Endothelial cell of umbilical vein (primary cell): ENCODE measurements around the gene CWC27. TPM values are rescaled to one million over a fixed set of nuclear protein-coding genes. Genes with fewer than 3 reads are reported as not detected.

Experiments used
- BruUV-seq: library from RNA; stranded (reverse); fragments of 400-500 nt; replicated peaks from 2 replicates; lab custom pipeline; 2021; lab: Mats Ljungman, UMichigan
- CTCF ChIA-PET: fragments of 300-600, 350-600 bp; sonication (Branson Sonifier 250); formaldehyde crosslinking; loops from one replicate; lab custom pipeline; 2021; ENCODE audit warnings: antibody characterized with exemption, inconsistent platforms; lab: Charles Lee
- POLR2A ChIA-PET: fragments of 300-600, 350-600 bp; sonication (Branson Sonifier 250); formaldehyde crosslinking; loops from one replicate; lab custom pipeline; 2021; ENCODE audit warnings: antibody characterized with exemption, inconsistent platforms; lab: Charles Lee
- DNase-seq: peaks from one replicate; pipeline ENCODE4 v3.0.0-alpha.2; 2011; ENCODE audit warnings: low read depth, low spot score
- FAIRE-seq: peaks from 2 replicates; lab custom pipeline; 2011; peaks lifted over from hg19 to GRCh38; lab: Jason Lieb, UNC
- H2AFZ ChIP-seq: 2 replicates; pipeline ENCODE4 v1.6.0; 2012; ENCODE audit warnings: low read depth, low read length, control low read depth, inconsistent platforms
- H3K27ac ChIP-seq: 2 replicates; pipeline ENCODE4 v1.5.1; 2011; ENCODE audit warnings: low read depth, mild to moderate bottlenecking, control low read depth, low read length, moderate library complexity; ENCODE audit not compliant: insufficient read depth
- H3K27me3 ChIP-seq, 2 experiments: 2 replicates each; pipeline versions ENCODE4 v1.6.0 to v1.6.1; 2011; ENCODE audit warnings: low read length in 2 of 2, mixed read lengths in 1 of 2; ENCODE audit not compliant: control insufficient read depth in 2 of 2, insufficient read depth in 2 of 2
- H3K36me3 ChIP-seq, 2 experiments: 2 replicates in 1 of 2; 3 replicates in 1 of 2; pipeline ENCODE4 v1.5.1; 2011; ENCODE audit warnings: low read length in 2 of 2, mild to moderate bottlenecking in 1 of 2, moderate library complexity in 1 of 2; ENCODE audit not compliant: control insufficient read depth in 2 of 2, insufficient read depth in 2 of 2; ENCODE audit errors: extremely low read depth in 1 of 2
- H3K4me1 ChIP-seq: 3 replicates; pipeline ENCODE4 v1.5.1; 2011; ENCODE audit warnings: mild to moderate bottlenecking, low read length; ENCODE audit not compliant: control insufficient read depth, insufficient read depth; ENCODE audit errors: extremely low read depth
- H3K4me2 ChIP-seq: 2 replicates; pipeline ENCODE4 v1.6.1; 2011; ENCODE audit warnings: low read length, control low read depth, mixed read lengths; ENCODE audit not compliant: insufficient read depth
- H3K4me3 ChIP-seq, 3 experiments: fragments of 200-600 bp in 1 of 3; sonication (generic), shearing (Covaris generic) in 1 of 3; replicated peaks in 1 of 3; 2 replicates each; pipeline ENCODE4 v1.5.1; 2011 to 2016; ENCODE audit warnings: control low read depth in 3 of 3, low read length in 3 of 3, mild to moderate bottlenecking in 2 of 3, inconsistent platforms in 1 of 3, low read depth in 1 of 3, moderate library complexity in 1 of 3; ENCODE audit not compliant: insufficient read depth in 1 of 3
- H3K79me2 ChIP-seq: 2 replicates; pipeline ENCODE4 v1.6.0; 2012; ENCODE audit warnings: low read length, inconsistent platforms; ENCODE audit not compliant: control insufficient read depth, insufficient read depth
- H3K9ac ChIP-seq: replicated peaks from 2 replicates; pipeline ENCODE3; 2011; ENCODE audit warnings: low read length, control low read depth; ENCODE audit not compliant: insufficient read depth; ENCODE audit errors: extremely low read depth
- H3K9me1 ChIP-seq: replicated peaks from 3 replicates; pipeline ENCODE4 v1.6.0; 2011; ENCODE audit warnings: mild to moderate bottlenecking, low read length; ENCODE audit not compliant: control insufficient read depth, insufficient read depth; ENCODE audit errors: extremely low read depth
- H3K9me3 ChIP-seq: replicated peaks from 2 replicates; pipeline ENCODE4 v1.5.1; 2012; ENCODE audit warnings: low read length, inconsistent platforms; ENCODE audit not compliant: control insufficient read depth, insufficient read depth
- H4K20me1 ChIP-seq: replicated peaks from 2 replicates; pipeline ENCODE3; 2011; ENCODE audit warnings: mild to moderate bottlenecking, low read length; ENCODE audit not compliant: control insufficient read depth, insufficient read depth; ENCODE audit errors: extremely low read depth
- EZH2 ChIP-seq: IDR thresholded peaks from 2 replicates; pipeline ENCODE4 v1.6.1; 2012; ENCODE audit warnings: borderline replicate concordance, low read depth, mild to moderate bottlenecking, moderate library complexity, low read length, inconsistent platforms; ENCODE audit not compliant: severe bottlenecking
- FOS ChIP-seq: IDR thresholded peaks from 2 replicates; pipeline ENCODE4 v1.6.1; 2011; ENCODE audit warnings: mild to moderate bottlenecking, low read length, moderate library complexity, borderline replicate concordance; ENCODE audit not compliant: insufficient read depth
- GATA2 ChIP-seq: IDR thresholded peaks from 2 replicates; pipeline ENCODE4 v1.7.0; 2011; ENCODE audit warnings: low read depth, mild to moderate bottlenecking, moderate library complexity, mixed read lengths, low read length; ENCODE audit not compliant: insufficient read length, insufficient read depth
- JUN ChIP-seq: IDR thresholded peaks from 2 replicates; pipeline ENCODE4 v1.6.1; 2011; ENCODE audit warnings: borderline replicate concordance, low read depth; ENCODE audit not compliant: insufficient read length, insufficient read depth
- MYC ChIP-seq: IDR thresholded peaks from one replicate; pipeline ENCODE4 v1.6.1; 2011; ENCODE audit warnings: mild to moderate bottlenecking, low read depth, low read length
- POLR2A ChIP-seq: IDR thresholded peaks from 2 replicates; pipeline ENCODE4 v1.6.1; 2012; ENCODE audit warnings: low read depth, mild to moderate bottlenecking, control low read depth, low read length
- POLR2AphosphoS5 ChIP-seq: IDR thresholded peaks from 2 replicates; pipeline ENCODE4 v1.6.1; 2012; ENCODE audit warnings: low read depth, mild to moderate bottlenecking, control low read depth, low read length, moderate library complexity; ENCODE audit not compliant: insufficient read depth
- dilution Hi-C: fragments of 300-500 bp; cut with MboI; formaldehyde crosslinking; loops from one replicate; pipeline ENCODE4 v1.15.0; 2019; ENCODE audit warnings: low sequenced_read_pairs; ENCODE audit not compliant: extremely low pct_ligation_motif_present
- intact Hi-C: fragments of 100-400 bp; cut with micrococcal nuclease; formaldehyde crosslinking; loops from one replicate; pipeline ENCODE4 v1.10.0; 2022
- polyA plus RNA-seq, 4 experiments: library from polyadenylated mRNA; depleted of rRNA in 3 of 4; stranded (reverse) in 3 of 4; unstranded in 1 of 4; fragments of >200 nt; gene quantifications; 2 replicates each; pipeline versions ENCODE4 v1.2.1 to v1.2.3, GENCODE V29; 2011 to 2012; ENCODE audit warnings: missing spikeins in 1 of 4
- total RNA-seq: library from RNA; stranded (reverse); gene quantifications from 2 replicates; pipeline ENCODE4 v1.2.3, GENCODE V29; 2021
- TF ChIP-seq, protein P1 (sequence below), 2 donors: IDR thresholded peaks; 1 replicate in 1 of 2; 2 replicates in 1 of 2; pipeline ENCODE4 v1.5.1; 2011; ENCODE audit warnings: low read length in 2 of 2, mild to moderate bottlenecking in 2 of 2, moderate library complexity in 2 of 2, control low read depth in 1 of 2, inconsistent platforms in 1 of 2, low read depth in 1 of 2; ENCODE audit not compliant: insufficient read depth in 1 of 2; ENCODE audit errors: extremely low read depth in 1 of 2
- TF ChIP-seq, protein P2 (sequence below): IDR thresholded peaks from 2 replicates; pipeline ENCODE4 v1.6.1; 2011; ENCODE audit not compliant: insufficient read depth, insufficient read length

Gene CWC27
- total and polyA plus RNA-seq, 2 donors (not counting 3 experiments of a cell fraction or from before 2014, with no cell fraction given), result 11.9 to 23.8 TPM

DNA sequence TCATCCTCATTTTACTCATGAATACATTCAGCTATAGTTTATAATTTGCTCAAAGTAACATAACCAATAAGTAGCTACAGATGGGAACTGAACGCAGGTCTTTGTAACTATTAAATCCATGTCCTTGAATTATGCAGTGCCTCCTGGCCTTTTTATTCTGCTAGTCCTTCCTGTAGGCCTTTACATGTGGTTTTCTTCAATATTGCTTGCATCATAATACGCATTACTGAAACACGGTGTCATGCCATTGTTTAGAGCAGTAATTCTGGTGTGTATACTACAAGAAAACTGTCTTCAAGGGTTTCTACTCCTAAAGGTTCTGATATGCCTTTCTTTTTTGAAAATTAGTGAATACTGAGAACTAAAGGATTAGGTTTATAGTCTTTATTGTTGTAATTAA lies 20.7 kb downstream of the CWC27 start:
- DNase-seq (no peak), FAIRE-seq (no peak)
- POLR2A ChIA-PET, result no interaction called here

More for the DNA sequence above, 20.7 kb downstream of the CWC27 start:
- intact Hi-C loops, result loop anchor here (5.0 kb wide), 1 partner anchor 1398 kb away; no protein-coding TSS in a partner anchor
- Histone ChIP-seq H3K9me1 (no peaks in the 10 kb centered on the region), H3K79me2 (no peaks in the 10 kb centered on the region), H3K27me3 (no peaks in the 10 kb centered on the region), H4K20me1 (no peaks in the 10 kb centered on the region), H3K9me3 (no peaks in the 10 kb centered on the region), H2AFZ (no peak overlapping the region), H3K4me3 (no peak overlapping the region), H3K36me3 (peaks cover 2 to 3% of the 10 kb centered on the region in 2 experiments), H3K4me2 (no peak overlapping the region), H3K27ac (no peak overlapping the region), H3K9ac (no peak overlapping the region), H3K4me1 (peaks cover 29% of the 10 kb centered on the region)
- CTCF ChIA-PET, result interaction anchor here (1.0 to 1.5 kb wide), 2 partner anchors 692 to 694 kb away, joined by 3 read pairs; partner anchors contain the start of gene ADAMTS6
- TF ChIP-seq, protein P1, sequence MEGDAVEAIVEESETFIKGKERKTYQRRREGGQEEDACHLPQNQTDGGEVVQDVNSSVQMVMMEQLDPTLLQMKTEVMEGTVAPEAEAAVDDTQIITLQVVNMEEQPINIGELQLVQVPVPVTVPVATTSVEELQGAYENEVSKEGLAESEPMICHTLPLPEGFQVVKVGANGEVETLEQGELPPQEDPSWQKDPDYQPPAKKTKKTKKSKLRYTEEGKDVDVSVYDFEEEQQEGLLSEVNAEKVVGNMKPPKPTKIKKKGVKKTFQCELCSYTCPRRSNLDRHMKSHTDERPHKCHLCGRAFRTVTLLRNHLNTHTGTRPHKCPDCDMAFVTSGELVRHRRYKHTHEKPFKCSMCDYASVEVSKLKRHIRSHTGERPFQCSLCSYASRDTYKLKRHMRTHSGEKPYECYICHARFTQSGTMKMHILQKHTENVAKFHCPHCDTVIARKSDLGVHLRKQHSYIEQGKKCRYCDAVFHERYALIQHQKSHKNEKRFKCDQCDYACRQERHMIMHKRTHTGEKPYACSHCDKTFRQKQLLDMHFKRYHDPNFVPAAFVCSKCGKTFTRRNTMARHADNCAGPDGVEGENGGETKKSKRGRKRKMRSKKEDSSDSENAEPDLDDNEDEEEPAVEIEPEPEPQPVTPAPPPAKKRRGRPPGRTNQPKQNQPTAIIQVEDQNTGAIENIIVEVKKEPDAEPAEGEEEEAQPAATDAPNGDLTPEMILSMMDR (IDR thresholded peaks at IDR 0.05; ENCODE audit: extremely low read depth in 1 of 2, insufficient read depth in 1 of 2, low read depth in 1 of 2, low read length in 2 of 2), result no peak
- no peak for TF ChIP-seq MYC
- TF ChIP-seq POLR2A, result no peak
- no peak for TF ChIP-seq JUN
- no peak for TF ChIP-seq EZH2
- no peak for TF ChIP-seq FOS
- no peak for TF ChIP-seq POLR2AphosphoS5
- TF ChIP-seq GATA2, result no peak
- TF ChIP-seq, protein P2, sequence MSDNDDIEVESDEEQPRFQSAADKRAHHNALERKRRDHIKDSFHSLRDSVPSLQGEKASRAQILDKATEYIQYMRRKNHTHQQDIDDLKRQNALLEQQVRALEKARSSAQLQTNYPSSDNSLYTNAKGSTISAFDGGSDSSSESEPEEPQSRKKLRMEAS, result no peak
- no TSS peak for BruUV-seq
- dilution Hi-C loops, result no loop called here
